Iris pigment epithelial cell (primary cell): ENCODE results near the gene ALDH1A3.

Experiments
- DNase-seq: peaks from one replicate; pipeline ENCODE4 v3.0.0-alpha.2; 2011; ENCODE audit warnings: low read depth

ALDH1A3 gene

GRCh38 chr15:100951965-100952364, 72.3 kb downstream of the ALDH1A3 start:
- no peak for DNase-seq

GRCh38 chr15:100952566-100952965, 72.9 kb downstream of the ALDH1A3 start:
- no peak for DNase-seq

- peak; percentile 69 for DNase-seq
Measured at GRCh38 chr15:100958326-100959065, 78.9 kb downstream of the ALDH1A3 start.

DNA sequence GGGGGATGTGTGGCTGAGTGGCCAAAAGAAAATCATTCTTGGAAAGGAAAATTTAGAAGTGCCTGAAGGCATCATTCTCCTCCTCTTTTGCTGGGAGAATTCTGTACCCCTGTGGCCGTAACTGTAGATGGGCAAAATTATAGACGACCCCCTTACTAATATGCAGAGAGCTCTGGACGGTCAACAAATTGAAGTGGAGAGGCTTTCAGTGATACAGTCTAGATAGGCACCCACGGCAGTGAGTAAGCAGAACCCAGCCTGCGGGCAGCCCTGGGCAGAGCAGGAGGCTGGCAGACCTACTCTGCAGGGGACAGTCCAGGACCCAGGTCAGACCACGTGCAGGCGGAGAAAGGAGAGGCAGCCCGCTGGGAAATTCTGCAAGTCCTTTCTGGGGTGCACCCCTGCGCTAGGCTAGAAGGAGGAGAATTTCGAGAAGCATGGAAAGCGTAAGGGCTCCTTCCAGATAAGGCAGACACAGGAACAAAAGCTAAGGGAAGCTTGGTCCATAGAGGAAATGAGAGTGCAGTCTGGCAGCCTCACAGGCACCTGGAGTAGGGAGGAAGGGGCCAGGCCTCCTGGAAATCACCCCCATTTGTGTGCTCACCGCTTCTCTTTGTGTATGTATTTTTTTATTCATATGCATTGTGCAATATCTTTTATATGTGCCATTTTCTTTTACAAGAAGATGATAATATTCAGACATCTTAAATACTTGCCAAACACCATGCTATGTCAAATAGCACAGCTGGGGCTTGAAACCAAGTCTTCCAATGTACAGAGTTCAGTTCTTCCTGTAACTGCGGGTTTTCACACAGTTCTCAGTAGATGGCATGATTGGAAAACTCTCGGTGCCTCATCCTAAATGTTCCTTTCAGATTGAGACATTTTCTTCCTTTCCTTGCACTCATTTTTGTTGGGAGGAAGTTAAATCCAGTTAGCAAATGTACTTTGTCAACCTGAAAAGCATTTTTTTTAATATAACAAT, 79.7 kb downstream of the ALDH1A3 start:
- no peak for DNase-seq
